Measurements from ENCODE around the gene ULK4.

ULK4 gene

DNA sequence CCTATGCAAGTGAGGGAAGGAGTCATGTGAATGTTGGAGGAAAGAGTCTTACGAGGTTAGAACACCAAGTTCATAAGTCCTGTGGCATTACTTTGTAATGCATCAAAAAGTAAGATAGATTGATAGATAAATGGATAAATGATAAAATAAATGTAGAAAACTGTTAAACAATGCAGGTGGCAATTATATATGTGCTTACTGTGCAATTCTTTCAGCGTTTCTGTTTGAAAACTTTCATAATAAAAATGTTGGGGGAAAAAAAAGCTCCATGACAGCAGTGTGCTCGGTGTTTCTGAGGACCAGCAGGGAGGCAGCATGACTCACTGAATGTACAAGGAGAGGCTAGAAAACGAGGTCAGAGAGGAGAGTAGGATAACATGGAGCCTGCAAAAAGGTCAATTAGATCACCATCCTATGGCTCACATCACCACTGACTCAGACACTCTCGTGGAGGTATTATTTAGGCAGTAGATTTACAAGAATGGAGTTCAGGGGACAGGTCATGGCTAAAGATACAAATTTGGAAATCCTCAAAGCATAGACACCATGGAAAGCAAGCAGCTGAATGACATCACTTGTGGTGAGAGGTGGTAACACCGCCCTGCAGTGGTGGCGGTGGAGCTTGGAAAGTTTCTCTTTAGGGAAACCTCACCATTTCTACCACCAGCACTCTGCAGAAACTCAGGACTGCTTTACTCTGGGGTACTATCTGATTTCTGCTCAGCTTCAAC, 542.8 kb downstream of the ULK4 start:
- DNase-seq = no peak

DNA sequence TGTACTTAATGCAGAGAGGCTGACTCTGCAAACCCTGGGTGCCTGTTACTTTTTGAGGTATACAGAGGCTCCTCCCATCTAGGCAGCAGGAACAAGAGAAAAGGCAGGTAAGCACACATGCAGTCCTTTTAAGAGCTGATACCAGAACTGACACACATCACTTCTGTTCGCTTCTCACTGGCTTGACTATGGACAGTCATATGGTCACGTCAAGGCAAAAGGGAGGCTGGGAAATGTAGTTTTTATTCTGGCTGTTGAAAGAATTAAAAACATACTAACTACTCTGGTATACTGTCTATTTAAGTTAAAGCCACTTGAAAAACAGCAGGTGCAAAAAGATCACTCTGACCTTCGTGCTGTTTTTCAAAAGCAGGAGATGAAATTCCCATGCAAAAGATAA, 544.3 kb downstream of the ULK4 start:
- DNase-seq = no peak

DNA sequence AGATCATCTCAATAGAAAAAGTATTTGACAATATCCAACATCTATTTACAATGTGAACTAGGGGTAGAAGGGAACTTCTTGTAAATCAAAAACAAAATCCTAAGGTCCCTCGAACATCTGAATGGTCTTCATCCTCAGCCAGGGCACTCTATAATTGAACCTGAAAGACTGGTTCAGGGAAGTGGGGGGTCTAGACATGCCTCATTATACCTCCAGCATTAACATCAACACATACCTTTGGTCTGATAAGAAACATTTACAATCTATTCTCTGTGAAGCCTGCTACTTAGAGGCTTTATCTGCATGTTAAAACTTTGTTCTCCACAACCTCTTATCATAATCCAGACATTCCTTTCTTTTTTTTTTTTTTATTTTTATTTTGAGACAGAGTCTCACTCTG, 550.8 kb downstream of the ULK4 start:
- DNase-seq = no peak

DNA sequence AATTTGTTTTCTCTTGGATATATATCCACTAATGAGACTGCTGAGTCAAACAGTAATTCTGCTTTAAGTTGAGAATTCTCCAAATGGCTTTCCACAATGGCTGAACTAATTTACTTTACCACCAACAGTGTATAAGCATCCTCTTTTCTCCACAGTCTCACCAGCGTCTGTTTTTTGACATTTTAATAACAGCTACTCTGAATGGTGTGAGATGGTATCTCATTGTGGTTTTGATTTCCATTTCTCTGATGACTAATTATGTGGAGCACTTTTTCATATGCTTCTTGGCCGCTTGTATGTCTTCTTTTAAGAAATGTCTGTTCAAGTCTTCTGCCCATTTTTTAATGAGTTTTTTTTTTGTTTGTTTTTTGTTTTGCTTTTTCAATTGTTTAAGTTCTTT, 556.4 kb downstream of the ULK4 start:
- DNase-seq = no peak

DNA sequence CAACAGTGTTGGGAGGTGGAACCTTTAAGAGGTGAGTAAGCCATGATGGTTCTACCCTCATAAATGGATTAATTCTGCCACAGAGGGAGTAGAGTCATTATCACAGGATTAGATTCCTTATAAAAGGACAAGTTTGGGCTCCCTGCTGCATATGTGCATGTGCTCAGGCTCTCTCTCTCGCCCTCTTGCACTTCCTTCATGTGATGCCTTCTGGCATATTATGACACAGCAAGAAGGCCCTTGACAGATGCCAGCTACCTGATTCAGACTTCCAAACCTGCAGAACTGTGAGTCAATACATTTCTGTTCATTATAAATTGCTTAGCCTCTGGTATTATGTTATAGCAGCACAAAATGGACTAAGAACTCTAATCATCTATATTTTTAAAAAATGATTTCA, 557.3 kb downstream of the ULK4 start:
- no peak for DNase-seq

DNA sequence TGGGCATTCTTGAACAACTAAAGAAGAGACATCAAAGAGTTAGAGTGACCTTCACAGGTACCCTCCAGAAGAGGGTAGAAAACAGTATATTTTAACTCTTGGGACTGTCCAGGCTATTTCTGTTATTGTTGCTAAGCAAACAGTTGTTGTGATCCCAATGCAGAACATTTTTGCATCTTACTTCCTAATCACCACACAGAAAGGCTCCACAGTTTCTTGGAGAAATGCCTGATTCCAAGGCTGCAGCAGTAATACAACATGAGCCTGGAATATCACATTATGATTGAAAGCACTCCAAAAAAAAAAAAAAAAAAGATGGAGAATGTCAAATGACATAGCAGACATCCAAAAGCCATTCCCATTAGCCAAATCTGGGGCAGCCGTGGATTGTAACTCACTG, 567.0 kb downstream of the ULK4 start:
- no peak for DNase-seq

DNA sequence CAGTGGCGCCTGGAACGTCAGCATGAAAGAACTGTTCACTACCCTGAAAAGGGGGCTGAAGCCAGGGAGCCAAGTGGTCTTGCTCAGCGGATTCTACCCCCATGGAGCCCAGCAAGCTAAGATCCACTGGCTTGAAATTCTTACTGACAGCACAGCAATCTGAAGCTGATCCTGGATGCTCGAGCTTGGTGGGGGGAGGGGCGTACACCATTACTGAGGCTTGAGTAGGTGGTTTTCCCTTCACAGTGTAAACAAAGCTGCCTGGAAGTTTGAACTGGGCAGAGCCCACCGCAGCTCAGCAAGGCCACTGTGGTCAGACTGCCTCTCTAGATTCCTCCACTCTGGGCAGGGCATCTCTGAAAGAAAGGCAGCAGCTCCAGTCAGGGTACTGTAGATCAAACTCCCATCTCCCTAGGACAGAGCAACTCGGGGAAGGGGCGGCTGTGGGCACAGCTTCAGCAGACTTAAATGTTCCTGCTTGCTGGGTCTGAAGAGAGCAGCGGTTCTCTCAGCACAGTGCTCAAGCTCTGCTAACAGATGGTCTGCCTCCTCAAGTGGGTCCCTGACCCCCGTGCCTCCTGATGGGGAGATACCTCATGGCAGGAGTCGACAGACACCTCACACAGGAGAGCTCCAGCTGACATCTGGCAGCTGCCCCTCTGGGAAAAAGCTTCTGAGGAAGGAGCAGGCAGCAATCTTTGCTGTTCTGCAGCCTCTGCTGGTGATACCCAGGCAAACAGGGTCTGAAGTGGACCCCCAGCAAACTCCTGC, 591.0 kb downstream of the ULK4 start:
- DNase-seq = peak; percentile 74

DNA sequence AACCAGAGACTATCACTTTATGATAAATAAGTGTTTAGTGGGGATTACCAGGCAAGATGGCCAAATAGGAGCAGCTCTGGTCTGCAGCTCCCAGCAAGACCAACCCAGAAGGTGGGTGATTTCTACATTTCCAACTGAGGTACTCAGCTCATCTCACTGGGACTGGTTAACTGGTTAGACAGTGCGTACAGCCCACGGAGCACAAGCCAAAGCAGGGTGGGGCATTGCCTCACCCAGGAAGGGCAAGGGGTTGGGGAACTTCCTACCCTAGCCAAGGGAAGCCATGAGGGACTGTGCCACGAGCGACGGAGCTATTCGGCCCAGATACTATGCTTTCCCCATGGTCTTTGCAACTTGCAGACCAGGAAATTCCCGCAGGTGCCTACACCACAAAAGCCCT, 591.6 kb downstream of the ULK4 start:
- no peak for DNase-seq

DNA sequence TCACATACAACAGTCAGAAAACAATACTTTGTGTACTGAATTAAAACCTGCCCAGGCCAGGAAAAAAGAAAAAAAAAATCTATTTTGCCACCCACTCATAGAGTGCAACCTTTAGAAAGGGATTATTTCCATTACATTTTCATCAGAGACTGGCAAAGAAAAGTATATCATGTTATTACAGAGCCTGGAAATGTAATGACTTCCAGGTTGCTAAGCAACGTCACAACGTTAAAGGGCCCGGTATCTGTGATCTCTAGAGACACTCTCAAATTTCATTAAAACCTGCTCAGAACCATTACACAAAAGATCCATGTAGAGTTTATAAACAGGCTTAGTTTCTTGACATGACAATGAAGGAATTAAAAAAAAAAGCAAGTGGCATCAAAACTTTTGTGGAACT, 592.1 kb downstream of the ULK4 start:
- DNase-seq = peak; percentile 59

DNA sequence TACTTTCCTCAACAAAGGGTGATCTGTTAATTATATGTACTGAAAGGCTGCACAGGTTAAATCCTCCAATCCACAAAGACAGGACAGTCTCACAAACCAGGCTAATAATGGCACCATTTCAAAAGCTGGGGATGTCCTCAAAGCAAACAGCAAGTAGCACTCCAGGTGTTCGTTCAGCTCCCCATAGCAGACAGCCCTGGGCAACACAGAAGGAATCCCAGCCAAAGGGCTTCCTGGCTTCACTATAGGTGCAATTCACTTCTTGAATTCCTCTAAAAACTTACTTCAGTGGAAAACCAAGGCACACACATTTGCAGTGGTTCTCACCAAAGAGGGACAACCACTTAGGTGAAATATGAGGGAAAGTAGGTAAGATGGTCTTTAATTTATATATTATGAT, 595.9 kb downstream of the ULK4 start:
- DNase-seq = no peak

DNA sequence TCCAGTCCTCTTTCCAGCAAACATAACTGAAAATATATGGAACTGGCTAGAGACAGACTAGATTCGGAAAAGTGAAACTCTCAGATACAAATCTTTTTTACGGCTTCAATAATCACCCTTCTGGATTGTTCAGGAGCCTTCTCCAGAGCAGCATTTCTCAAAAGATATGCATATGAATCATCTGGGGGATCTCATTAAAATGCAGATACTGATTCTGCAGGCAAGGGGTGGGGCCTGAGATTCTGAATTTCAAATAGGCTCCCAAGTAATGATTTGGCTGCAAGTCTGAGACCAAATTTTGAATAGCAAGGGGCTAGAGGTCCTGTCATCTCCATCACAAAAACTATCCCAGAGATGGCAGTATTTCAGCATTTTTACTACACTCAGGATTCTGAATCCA, 597.2 kb downstream of the ULK4 start:
- no peak for DNase-seq

DNA sequence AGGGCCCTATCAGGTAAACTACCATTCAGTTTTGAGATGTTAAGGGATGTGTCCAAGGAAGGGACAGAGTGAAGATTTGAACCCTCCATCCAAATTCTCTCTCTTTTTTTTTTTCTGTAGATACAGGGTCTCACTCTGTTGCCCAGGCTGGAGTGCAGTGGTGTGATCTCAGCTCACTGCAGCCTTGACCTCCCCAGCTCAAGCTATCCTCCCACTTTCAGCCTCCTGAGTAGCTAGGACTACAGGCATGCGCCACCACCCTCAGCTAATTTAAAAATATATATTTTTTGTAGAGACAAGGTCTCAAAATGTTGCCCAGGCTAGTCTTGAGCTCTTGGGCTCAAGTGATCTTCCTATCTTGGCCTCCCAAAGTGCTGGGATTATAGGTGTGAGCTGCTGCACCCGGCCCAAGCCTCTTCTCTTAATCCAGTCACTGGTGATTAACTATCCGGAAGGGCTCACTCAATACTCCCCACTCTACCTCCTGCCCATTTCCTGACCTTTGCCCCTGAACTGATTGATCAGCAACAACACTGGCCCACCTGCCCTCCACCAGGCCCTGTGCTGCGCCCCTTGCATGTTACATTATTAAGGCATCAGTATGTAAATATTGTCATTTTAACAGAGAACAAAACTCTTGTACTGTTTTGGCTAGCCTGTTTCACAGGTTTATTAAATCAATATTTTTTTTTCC, 597.9 kb downstream of the ULK4 start:
- no peak for DNase-seq

DNA sequence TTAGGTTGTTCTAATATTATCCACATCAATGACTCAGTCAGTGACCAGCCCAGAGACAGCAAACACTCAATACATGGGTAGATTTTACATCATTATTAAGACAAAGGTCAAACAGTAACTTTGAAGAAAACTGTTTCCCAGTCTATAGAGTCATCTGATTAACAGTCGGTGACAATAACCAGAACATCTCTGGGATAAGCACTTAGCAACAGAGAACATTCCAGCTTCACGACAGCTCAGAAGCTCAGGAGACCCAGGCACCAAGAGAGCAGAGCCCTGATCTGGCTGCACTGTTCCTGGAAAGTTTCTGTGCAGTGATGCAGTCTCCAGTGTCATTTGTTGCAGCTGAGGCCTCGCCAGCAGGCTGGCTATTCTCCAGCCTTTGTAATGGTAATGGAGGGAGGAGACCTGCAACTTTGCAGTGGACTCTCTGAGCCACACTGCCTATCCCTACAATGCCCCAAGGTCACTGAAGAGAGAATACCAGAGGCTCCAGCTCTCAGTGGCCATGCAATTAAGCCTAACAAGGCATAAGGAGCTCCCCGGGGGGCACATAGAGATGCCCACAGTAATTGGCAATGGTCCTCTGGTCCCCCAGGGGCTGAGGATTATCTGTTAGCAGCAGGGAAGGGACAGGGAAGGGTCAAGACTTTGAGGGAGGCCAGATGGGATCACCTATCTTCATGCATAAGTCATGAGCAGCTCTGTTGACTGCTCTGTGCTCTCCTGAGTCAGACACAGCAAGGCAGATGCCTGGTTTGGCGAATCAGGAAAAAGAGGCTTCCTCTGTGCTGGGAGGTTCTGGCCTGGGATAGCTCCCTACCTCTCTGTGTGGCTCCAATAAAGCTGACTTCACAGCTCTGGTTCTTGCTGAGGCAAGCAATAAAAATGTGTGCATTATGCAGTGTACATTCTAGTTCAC, 599.0 kb downstream of the ULK4 start:
- no peak for DNase-seq

DNA sequence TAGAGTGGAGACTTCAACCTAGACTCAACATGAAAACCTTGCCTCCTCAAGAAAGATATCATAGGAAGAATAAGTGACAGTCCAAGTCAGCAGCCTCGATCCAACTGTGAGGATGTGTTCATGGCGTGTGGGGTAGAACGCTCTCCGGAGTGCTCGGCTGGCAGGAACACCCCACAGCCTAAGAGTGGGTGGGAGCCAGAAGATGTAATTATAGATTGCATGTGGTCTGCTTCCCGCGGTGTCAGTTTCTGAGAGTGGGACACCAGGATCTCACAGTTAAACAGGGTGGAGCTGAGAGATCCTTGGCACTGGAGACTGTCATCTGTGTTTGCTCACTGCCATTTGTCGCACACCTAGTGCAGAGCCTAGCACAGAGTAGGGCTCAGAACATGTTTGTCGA, 604.6 kb downstream of the ULK4 start:
- no peak for DNase-seq

DNA sequence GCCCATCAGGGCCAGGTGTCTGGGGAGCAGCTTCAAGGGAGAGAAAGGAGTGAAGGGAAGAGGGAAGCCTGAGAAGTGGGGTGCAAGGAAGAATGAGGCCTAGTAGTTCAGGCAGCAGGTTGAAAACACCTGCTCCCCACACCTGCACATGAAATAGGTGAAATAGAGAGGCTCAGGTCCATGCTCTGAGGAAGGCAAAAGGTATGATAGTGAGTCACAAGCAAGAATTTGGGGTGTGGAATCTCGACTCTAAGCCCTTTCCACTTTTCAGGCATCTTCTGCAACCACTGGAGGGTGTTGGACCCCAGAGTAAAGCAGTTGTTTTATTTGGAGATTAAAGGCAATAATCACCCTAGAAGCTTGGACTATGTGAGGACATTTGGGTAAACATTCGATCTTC, 605.1 kb downstream of the ULK4 start:
- no peak for DNase-seq

DNA sequence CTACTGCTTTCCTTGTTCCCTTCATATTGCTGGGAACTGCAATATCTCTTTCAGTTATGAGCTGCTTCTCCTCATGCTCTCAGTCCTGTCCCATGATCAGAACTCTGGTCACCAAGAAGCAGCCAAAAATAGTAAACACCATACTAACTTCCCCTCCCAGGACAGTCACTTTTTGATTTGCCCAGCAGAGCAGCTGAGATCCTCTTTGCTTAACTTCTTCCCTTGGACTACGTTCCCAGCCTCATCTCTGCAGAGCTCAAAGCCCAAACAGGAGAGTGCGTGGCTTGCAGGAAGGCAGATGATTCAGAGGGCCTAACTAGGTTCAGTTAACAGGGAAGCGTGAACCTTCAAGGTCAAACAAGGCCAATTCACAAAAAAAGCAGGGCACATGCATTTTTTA, 609.4 kb downstream of the ULK4 start:
- DNase-seq = no peak

DNA sequence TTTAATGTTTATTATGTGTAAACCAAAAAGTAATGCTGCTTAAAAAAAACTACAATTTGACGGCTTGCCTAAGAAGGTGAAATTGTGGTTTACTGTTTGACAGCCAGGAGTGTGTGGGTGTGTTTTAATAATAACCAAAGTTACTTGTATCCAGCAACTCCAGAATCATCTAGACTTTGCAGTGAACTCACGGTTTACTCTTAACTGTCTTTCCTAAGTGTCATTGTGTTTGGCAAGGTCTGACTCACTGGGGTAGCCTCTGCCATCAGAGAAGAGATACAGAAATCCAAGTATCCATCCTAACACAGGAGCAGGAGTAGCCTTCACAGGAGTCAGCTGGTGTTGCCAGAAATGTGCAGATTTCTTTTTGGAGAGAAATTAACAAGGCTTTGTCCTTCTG, 611.5 kb downstream of the ULK4 start:
- no peak for DNase-seq

DNA sequence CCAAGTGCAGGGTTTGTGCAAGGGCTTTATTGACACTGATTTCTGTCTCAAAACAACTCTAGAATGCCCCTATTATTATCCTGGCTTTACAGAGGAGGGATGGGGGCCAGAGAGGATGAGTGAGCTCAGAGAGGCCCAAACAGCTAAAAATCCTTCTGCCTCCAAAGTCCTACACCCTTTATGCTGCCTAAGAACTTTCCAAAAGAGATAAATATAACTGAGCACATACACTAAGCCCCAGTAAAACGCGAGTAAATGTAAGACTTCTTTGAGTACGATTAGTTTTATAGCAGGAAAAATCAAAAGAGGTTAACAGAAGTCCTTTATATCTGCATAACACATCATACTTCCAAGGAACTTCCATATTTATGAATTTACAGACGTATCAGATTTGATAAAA, 613.5 kb downstream of the ULK4 start:
- DNase-seq = no peak

DNA sequence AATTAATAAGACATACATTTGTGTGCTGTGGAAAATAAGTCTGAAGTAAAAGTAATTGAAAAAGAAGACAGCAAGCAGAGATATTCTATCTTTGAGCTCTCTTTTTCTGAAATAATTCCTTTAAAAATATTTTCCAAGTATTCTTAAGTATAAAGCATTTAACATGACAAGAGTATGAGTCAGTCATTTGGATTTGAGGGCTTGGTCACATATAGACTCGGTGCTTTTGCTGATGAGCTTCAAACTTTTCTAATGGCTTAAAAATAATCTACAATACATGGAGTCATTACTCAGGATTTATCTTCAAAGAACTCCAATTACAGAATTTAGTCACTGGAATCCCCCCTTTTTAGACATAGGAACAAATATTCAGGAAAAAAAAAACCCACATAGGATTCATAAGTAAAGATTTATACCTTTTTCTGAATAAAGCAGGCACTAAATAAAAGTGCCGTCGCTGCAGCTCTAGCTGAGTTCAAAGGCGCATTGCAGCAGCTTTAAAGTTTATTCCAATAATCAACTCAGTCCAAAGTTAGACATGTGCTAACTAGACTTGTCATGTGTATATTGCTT, 615.1 kb downstream of the ULK4 start:
- no peak for DNase-seq

DNA sequence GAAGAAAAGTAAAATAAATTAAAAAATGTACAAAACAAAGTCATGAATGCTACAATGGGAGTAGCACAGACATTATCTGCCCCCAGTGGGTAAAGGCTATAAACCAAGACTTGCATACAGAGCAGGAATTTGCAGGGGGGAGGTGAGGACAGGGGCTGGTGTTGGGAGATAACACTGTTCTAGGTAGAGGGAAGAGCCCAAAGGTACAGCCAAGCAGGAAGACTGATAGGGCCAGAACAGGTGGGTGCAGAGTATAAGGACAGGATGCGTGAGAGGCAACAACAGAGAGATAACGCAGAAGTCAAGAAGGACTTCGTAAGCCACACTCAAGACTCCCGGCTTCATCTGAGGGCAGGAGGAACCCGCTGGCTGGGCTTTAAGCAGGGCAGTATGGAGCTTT, 616.1 kb downstream of the ULK4 start:
- DNase-seq = no peak

DNA sequence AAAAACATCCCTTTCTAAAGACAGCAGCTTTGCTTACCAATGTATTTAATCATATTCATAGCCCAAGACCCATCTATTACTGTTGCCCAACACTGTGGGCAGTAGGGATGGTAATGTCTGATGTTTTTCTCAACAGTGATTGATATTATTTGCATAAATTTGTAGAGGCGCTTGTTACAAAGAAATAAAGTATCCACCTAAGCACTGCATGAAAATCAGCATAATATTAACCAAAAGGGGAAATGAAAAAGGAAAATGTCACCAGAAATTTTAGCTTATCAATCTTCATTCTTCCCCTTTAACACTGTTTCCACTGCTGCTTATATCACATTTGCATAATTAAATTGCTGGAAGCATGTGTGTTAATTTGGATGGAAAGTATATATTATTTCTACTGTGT, 622.1 kb downstream of the ULK4 start:
- DNase-seq = no peak

DNA sequence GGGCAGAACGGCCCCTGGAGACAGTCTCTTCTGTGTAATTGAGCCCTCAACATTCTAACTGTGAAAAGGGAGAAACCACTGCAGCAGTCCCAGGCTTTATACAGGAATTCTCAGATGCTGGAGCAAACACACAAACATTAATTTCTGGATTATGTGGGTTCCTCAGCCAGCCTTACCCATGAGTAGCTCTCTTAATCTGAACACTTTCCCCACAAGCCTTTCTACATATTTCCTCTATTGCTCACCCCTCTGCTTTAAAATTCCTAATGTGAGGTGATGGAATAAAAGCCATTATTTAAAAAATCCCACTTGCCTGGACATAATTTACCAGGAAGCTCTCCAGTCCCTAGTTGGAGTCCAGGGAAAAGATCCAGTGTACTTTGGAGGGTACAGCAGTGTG, 623.6 kb downstream of the ULK4 start:
- no peak for DNase-seq

DNA sequence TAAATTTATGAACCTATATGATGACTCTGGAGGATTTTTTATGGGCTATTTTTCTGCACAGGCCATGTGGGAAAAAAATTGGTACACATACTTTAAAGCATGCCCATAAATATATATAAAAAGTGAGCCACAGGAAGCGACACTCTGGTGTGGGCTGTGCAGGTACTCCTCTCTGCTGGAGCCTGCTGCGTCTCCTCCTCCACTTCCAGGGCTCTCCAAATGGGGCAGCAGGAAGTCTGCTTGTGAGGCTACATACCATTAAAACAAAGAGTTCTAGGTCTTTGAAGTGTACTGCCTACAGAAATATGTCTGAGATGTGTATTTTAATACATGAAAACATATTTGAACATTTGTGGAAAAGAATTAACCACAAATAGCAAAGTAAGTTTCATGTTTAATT, 627.5 kb downstream of the ULK4 start:
- no peak for DNase-seq
